Large intestine (tissue), 3 donors: Measurements from ENCODE around the gene RNF20. TPM values are rescaled to one million over a fixed set of nuclear protein-coding genes. Genes with fewer than 3 reads are reported as not detected.
A peak's percentile ranks its signal among the peaks of the same experiment; 100 is the strongest.

Experiments used
- DNase-seq, 2 donors: peaks; one replicate each; pipeline versions ENCODE4 v3.0.0 to v3.0.0-alpha.2; 2013
- H3K27ac ChIP-seq: one replicate; pipeline ENCODE4 v1.5.1; 2013; ENCODE audit warnings: low read length
- H3K27me3 ChIP-seq: 2 replicates; pipeline ENCODE4 v1.6.1; 2013; ENCODE audit warnings: low read length; ENCODE audit not compliant: control insufficient read depth, insufficient read depth
- H3K36me3 ChIP-seq: 2 replicates; pipeline ENCODE4 v1.6.1; 2013; ENCODE audit warnings: low read length; ENCODE audit not compliant: control insufficient read depth, insufficient read depth
- H3K4me1 ChIP-seq: one replicate; pipeline ENCODE4 v1.6.1; 2013; ENCODE audit warnings: low read length; ENCODE audit not compliant: control insufficient read depth, insufficient read depth
- H3K4me3 ChIP-seq: one replicate; pipeline ENCODE4 v1.5.1; 2013; ENCODE audit warnings: low read length
- H3K9me3 ChIP-seq: one replicate; pipeline ENCODE4 v1.6.1; 2013; ENCODE audit warnings: mild to moderate bottlenecking, low read depth, low read length, moderate library complexity; ENCODE audit not compliant: control insufficient read depth
- WGBS: methylation state at CpG from one replicate; pipeline ENCODE4 v1.1.5; 2013; ENCODE audit warnings: low lambda C conversion rate; ENCODE audit not compliant: insufficient coverage; 5-methylcytosine and 5-hydroxymethylcytosine counted together
- polyA plus RNA-seq: library from polyadenylated mRNA; unstranded; fragments of 120-200 nt; gene quantifications from one replicate; pipeline ENCODE4 v1.2.1, GENCODE V29; 2013

The RNF20 gene
- polyA plus RNA-seq, 1 donor = 38.3 TPM

DNA sequence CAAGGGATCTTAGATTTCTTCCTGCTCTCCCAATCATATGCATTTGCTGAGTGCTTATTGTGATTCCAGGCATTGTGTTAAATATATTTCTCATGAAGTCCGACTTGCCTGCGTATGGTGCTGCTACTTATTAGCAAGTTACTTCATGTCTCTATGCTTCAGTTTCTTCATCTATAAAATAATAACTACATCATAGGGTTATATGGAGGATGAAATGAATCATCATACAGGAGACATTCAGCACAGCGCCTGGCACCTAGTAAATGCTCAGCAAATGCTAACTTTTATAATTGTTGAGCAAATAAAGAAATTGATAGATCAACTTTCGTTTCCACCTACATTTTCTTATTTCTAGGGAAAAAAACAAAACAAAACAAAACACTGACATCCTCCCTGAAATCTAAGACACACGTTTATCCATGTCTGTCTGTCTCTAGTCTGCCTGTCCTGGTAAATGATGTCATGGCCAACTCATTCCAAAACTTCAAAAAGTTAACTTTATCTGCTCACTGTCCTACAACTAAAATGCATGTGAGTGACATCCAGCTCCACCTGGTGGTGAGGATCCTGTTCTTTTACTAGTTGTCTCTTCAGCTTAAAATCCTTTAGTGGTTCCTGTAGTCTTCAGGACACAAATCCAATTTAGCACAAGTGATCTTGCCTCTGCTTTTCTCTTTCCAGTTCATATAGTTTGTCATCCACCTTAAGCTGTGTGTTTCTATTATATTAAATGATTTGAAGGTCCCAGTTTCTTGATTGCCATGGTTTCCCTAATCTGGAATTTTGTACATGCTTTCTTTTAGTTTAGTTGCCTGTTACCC is 33.5 kb downstream of the RNF20 start:
- DNase-seq = no peak
- 100% methylated on average over 1 of the region's 5 CpGs for WGBS
- Histone ChIP-seq H3K27ac (no peak overlapping the region), H3K36me3 (peaks cover 37% of the 10 kb centered on the region), H3K4me3 (no peak overlapping the region), H3K27me3 (no peaks in the 10 kb centered on the region), H3K4me1 (no peaks in the 10 kb centered on the region), H3K9me3 (no peaks in the 10 kb centered on the region)

DNA sequence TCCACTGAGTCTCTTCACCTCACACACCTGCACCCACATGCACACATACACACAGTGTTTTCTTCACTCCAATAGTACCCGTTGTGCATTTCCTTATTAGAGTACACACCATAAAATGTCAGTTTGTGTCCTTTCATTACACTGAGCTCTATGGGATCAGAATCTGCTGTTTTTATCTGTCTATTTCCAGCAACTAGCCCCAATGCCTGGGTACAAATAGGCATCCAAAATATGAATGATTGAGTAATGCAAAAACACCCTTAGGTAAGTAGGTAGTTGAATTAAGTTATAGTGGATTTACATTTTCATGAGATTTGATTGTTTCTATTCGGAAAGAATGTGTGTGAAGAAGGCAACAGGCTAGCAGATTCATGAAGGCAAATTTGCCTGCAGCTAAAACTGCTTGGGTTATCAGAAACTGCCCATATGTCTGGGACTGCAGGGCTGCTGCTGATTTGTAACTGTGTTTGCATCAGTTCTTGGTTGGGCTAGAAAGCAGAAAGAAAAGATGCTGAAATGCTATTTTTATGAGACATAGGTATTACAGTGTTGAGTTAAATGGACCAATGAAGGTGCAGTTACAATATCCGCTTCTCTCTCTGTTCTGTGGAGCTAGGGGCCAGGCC is 34.2 kb downstream of the RNF20 start:
- no peak for DNase-seq
- Histone ChIP-seq H3K9me3 (no peaks in the 10 kb centered on the region), H3K36me3 (peaks cover 30% of the 10 kb centered on the region), H3K27me3 (no peaks in the 10 kb centered on the region), H3K4me1 (no peaks in the 10 kb centered on the region), H3K4me3 (no peak overlapping the region), H3K27ac (no peak overlapping the region)
- no CpG with 5 or more reads among the region's 3 CpGs for whole genome bisulfite sequencing

DNA sequence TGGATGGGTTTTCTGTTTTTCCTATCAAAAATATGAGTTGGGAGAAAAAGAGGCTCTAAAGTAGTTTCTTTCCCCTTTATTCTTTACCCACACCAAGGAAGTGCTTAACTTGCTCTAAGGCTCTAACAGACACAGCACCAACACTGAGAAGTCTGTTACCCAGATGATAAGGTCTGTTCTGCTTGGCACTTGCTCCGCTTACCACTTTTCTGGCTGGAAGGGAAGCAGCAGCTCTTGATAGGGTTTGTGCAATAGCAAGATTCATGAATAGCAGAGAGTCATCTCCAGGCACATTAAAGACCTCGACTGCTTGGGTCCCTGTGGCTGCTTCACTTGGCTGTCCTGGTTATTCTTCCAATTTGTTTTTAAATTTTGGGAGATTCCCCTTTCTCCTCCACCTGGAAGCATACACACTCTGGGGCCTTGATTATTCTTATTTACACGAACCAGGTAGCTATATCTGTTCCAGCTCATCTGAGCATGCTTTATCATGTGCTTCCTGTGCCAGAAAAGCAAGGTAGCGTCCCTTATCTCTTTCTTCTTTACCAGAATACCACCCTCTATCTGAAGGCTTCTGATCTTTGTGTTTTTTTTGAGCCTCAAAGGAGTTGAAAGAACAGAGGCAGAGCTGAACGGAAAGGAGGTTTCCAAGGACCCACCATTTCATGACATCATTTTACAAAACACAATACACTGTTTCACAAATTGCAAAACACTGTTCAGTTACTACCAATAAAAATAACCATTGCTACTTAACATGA is 36.3 kb downstream of the RNF20 start:
- Histone ChIP-seq H3K36me3 (peaks cover 18% of the 10 kb centered on the region), H3K27ac (no peak overlapping the region), H3K4me1 (no peaks in the 10 kb centered on the region), H3K27me3 (no peaks in the 10 kb centered on the region), H3K9me3 (no peaks in the 10 kb centered on the region), H3K4me3 (no peak overlapping the region)
- DNase-seq = no peak
- 80% methylated on average over 1 of the region's 5 CpGs for WGBS

DNA sequence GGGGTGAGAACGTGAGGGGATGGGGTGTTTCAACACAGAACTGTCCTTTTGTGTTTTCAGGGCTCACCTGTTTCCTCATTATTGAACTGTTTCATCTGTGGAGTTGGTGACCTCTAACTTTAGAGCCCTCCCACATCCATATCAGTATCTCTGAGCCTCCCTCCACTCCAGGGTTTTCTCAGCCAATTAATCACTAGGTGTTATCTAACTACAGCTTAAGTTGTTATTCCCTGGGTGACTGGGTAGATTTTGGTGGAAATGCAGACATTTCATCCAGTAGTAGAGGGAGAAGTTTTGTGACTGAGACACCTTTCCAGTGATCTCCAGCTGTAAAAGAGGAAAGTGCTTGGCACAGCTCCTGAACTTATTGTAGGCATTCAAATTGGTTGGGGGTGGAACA is 37.5 kb downstream of the RNF20 start:
- H3K4me1 ChIP-seq = no peaks in the 10 kb centered on the region
- H3K9me3 ChIP-seq = no peaks in the 10 kb centered on the region
- H3K27me3 ChIP-seq = no peaks in the 10 kb centered on the region
- no CpG with 5 or more reads among the region's 1 CpG for WGBS
- H3K4me3 ChIP-seq = no peak overlapping the region
- H3K36me3 ChIP-seq = peaks cover 10% of the 10 kb centered on the region
- H3K27ac ChIP-seq = no peak overlapping the region
- no peak for DNase-seq

DNA sequence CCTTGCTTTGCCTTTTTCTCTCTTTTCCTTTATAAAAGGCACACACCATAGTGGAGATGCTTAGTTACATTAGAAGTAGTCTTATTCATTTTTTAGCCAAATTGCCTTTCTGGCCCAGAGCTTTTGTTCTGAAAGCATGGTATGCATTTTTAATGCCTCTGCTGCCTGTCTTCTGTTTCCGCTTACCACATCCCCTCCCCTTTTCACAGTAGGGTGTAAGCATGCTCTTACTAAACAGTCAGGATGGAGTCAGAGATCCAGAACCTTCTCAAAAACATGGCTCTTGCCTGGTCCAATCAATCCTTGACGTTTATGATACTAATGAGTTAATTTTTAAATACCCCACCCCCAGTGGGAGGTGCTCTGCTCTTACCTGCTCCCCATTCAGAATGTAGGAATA is 38.7 kb downstream of the RNF20 start:
- 50% methylated on average over 1 of the region's 2 CpGs for WGBS
- Histone ChIP-seq H3K36me3 (peaks cover 10% of the 10 kb centered on the region), H3K4me1 (no peaks in the 10 kb centered on the region), H3K4me3 (no peak overlapping the region), H3K27ac (no peak overlapping the region), H3K9me3 (no peaks in the 10 kb centered on the region), H3K27me3 (no peaks in the 10 kb centered on the region)
- no peak for DNase-seq

DNA sequence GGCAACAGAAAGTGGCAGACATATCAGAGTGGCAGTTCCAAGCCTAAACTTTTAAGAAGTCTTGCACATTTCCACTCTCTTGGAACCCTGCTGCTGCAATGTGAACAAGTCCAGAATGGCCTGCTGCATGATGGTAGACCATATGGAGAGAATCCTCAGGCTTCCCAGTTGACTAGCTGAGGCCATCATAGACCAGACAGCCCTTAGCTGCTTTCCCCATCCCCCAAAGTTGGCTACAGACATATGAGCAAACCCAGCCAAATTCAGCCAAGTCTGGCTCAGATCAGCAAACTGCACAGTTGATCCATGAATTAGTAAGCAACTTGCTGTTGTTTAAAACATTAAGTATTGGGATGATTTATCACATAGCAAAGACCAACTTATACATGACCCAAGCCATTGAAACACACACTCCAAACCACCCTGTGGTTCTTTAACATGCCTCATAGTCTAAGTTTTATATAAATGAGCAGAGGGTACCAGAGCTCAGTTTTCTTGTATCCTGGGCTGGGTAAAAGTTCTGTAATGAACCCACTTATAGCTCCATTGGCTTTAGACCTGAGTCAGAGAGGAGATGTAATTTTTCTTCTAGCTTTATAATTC is 41.2 kb downstream of the RNF20 start:
- Histone ChIP-seq H3K4me1 (no peaks in the 10 kb centered on the region), H3K4me3 (no peak overlapping the region), H3K36me3 (peaks cover 2% of the 10 kb centered on the region), H3K9me3 (no peaks in the 10 kb centered on the region), H3K27me3 (no peaks in the 10 kb centered on the region), H3K27ac (no peak overlapping the region)
- no peak for DNase-seq

DNA sequence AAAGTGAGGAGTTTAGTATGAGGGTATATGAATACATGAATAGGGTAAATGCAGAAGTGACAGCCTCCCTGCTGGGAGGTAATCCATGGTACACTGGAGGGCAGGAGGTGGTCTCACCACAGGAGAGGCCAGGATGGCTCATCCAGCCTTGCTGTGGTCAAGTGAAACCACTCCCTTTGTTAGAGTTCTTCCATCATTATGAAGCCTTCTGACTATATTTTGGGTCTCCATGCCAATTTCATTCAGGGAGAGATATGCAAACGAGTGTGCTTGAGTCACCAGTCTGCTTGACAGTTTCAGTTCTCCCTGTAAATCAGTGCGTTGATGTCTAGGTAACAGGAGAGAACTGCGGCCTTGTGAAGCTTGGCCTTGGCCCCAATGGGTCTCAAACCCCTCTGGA is 44.7 kb downstream of the RNF20 start:
- Histone ChIP-seq H3K4me3 (no peak overlapping the region), H3K36me3 (no peaks in the 10 kb centered on the region), H3K9me3 (no peaks in the 10 kb centered on the region), H3K27me3 (no peaks in the 10 kb centered on the region), H3K27ac (no peak overlapping the region), H3K4me1 (no peaks in the 10 kb centered on the region)
- no peak for DNase-seq
- 67% methylated on average over 1 of the region's 3 CpGs for WGBS

DNA sequence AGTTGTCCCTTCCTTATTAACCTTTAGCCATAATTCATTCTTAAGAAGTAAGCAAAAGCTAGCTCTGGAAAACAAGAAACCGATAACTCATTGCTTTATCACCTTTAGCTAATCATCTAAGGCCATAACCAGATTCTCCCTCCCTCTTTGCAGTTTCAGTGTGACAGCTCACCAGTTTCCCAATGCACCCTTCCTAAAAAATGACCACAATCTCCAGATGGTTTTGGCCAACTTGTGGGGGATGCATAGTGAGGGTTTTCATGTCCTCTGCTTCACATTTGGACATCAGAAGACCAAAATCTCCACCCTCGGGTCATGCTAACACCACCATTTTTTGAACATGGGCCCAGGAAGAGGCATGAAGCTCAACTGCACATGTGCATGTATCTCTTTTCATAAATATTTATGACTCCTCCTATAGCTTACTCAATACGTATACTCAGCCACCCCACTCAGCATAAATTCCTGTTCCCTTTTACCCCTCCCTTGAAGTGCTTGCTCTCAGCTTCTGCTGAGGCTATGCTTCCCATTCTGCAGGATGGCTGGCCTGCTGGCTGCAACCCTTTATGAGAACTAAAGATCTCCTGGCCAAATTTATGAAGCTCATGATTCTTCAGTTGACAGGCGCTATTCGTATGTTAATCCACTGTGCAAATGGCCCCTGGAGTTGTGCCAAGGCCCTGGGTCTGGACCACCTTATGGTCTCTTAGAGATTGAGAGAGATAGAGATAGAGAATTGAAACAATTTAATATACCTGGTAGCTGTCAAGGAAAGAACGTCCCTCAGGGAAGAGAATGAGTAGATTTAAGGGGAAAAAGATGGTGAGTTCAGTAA is 46.3 kb downstream of the RNF20 start:
- no peak overlapping the region for H3K4me3 ChIP-seq
- no peaks in the 10 kb centered on the region for H3K36me3 ChIP-seq
- no CpG with 5 or more reads among the region's 6 CpGs for WGBS

DNA sequence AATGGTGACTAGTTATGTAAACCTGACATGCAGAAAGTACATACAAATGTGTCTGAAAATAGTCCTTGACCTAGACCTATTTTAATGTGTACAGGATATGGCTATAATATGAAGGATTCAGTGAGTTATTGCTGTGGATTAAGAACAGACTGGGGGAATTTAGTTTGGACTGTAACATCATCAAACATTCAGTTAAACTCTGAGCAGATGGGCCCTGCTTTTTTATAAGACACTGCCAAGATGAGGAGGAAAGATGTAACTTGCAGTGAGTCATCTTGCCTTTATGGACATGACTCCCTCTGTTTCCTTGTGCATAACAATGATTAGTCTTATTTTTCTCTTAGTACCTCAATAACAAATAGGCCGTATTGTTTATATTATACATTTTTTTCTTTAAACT is 48.9 kb downstream of the RNF20 start:
- no peak overlapping the region for H3K4me3 ChIP-seq
- H3K27me3 ChIP-seq = no peaks in the 10 kb centered on the region
- H3K4me1 ChIP-seq = no peaks in the 10 kb centered on the region
- H3K27ac ChIP-seq = no peak overlapping the region
- 67% methylated on average over 1 of the region's 1 CpG for WGBS
- H3K36me3 ChIP-seq = no peaks in the 10 kb centered on the region
- DNase-seq = no peak
- H3K9me3 ChIP-seq = no peaks in the 10 kb centered on the region

More for the DNA sequence above, 46.3 kb downstream of the RNF20 start:
- Histone ChIP-seq H3K27ac (no peak overlapping the region), H3K9me3 (no peaks in the 10 kb centered on the region), H3K27me3 (no peaks in the 10 kb centered on the region), H3K4me1 (no peaks in the 10 kb centered on the region)
- no peak for DNase-seq

DNA sequence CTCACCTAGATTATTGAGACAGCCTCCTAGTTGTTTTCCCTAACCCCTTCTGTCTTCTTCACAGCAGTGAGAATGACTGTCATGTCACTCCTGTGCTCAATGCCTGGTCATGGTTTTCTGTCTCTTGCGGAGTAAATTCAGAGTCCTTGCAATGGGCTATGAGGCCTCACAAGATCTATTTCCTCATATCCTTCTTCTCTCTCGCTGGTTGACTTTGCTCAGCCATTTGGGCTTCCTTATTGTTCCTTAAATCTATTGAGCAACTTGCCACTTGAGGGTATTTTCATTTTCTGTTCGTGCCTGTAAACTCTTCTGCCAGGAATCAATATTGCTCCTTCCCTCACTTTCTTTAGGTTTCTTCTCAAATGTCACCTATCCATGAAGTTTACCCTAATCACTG is 52.1 kb downstream of the RNF20 start:
- Histone ChIP-seq H3K27me3 (no peaks in the 10 kb centered on the region), H3K4me1 (no peaks in the 10 kb centered on the region), H3K27ac (no peak overlapping the region), H3K36me3 (no peaks in the 10 kb centered on the region), H3K4me3 (no peak overlapping the region), H3K9me3 (no peaks in the 10 kb centered on the region)
- DNase-seq = peak in 1 of 2 donors; percentile 22
- WGBS = 78% methylated on average over 2 of the region's 3 CpGs
